HepG2 (cell line): ENCODE measurements around the gene CDK10. TPM values are rescaled to one million over a fixed set of nuclear protein-coding genes. Genes with fewer than 3 reads are reported as not detected.

Experiments used
- ATAC-seq: fragments of 200-7000 bp; cut with Tn5 transposase; 3 replicates; pipeline ENCODE4 v1.9.1; 2020; ENCODE audit warnings: mild to moderate bottlenecking, moderate library complexity
- BruUV-seq: library from RNA; stranded (reverse); fragments of 400-500 nt; replicated peaks from 2 replicates; lab custom pipeline; 2021; lab: Mats Ljungman, UMichigan
- CTCF ChIA-PET: fragments of 300-600 bp; formaldehyde crosslinking; extraction: SDS; loops from one replicate; lab custom pipeline; 2021; ENCODE audit warnings: low total read pairs, inconsistent platforms, low intra/inter-chr PET ratio; lab: Yijun Ruan, JAX
- POLR2A ChIA-PET: fragments of 350-600 bp; sonication (Branson Sonifier 250); formaldehyde crosslinking; loops from one replicate; lab custom pipeline; 2020; ENCODE audit warnings: antibody characterized with exemption, inconsistent platforms; lab: Yijun Ruan, JAX
- DNase-seq: peaks from one replicate; pipeline ENCODE4 v3.0.0-alpha.2; 2015; ENCODE audit warnings: low spot score
- FAIRE-seq: peaks from 3 replicates; lab custom pipeline; 2011; peaks lifted over from hg19 to GRCh38; lab: Jason Lieb, UNC
- H2AFZ ChIP-seq: one replicate; pipeline ENCODE4 v1.6.1; 2011; ENCODE audit warnings: low read length, inconsistent platforms
- H3K27ac ChIP-seq: fragments of 300-600 bp; 3 replicates; pipeline ENCODE4 v1.8.0; 2011; ENCODE audit warnings: mixed run types, mild to moderate bottlenecking, mixed read lengths, low read length, inconsistent platforms; ENCODE audit not compliant: insufficient read depth; ENCODE audit errors: extremely low read length
- H3K27me3 ChIP-seq, 2 experiments: fragments of 200-600 bp in 1 of 2; 2 replicates in 1 of 2; 3 replicates in 1 of 2; pipeline versions ENCODE4 v1.6.0 to v1.8.0; 2011; ENCODE audit warnings: low read length in 2 of 2, mild to moderate bottlenecking in 2 of 2, moderate library complexity in 2 of 2, inconsistent platforms in 1 of 2; ENCODE audit not compliant: insufficient read depth in 2 of 2, control insufficient read depth in 1 of 2
- H3K36me3 ChIP-seq, 2 experiments: fragments of 200-600 bp in 1 of 2; replicated peaks in 1 of 2; 2 replicates in 1 of 2; 3 replicates in 1 of 2; pipeline versions ENCODE4 v1.5.1 to v1.8.0; 2011; ENCODE audit warnings: low read length in 2 of 2, inconsistent platforms in 1 of 2; ENCODE audit not compliant: insufficient read depth in 2 of 2, control insufficient read depth in 1 of 2
- H3K4me1 ChIP-seq: 2 replicates; pipeline ENCODE4 v1.5.1; 2012; ENCODE audit warnings: low read length, inconsistent platforms; ENCODE audit not compliant: insufficient read depth
- H3K4me2 ChIP-seq: 2 replicates; pipeline ENCODE4 v1.6.0; 2011; ENCODE audit warnings: low read depth, low read length, inconsistent platforms
- H3K4me3 ChIP-seq, 3 experiments: fragments of 200-600 bp in 1 of 3; sonication (generic), shearing (Covaris generic) in 1 of 3; replicated peaks in 1 of 3; 2 replicates each; pipeline ENCODE4 v1.5.1; 2011 to 2016; ENCODE audit warnings: low read length in 3 of 3, inconsistent platforms in 2 of 3, low read depth in 2 of 3, mild to moderate bottlenecking in 2 of 3, control low read depth in 1 of 3, mixed read lengths in 1 of 3; ENCODE audit not compliant: insufficient read depth in 1 of 3
- H3K79me2 ChIP-seq: one replicate; pipeline ENCODE4 v1.6.1; 2011; ENCODE audit warnings: low read length, inconsistent platforms; ENCODE audit not compliant: insufficient read depth
- H3K9ac ChIP-seq: 2 replicates; pipeline ENCODE4 v1.6.0; 2011; ENCODE audit warnings: mild to moderate bottlenecking, low read depth, low read length, inconsistent platforms; ENCODE audit not compliant: insufficient read depth
- H3K9me3 ChIP-seq: 2 replicates; pipeline ENCODE4 v1.5.1; 2012; ENCODE audit warnings: mild to moderate bottlenecking, low read length
- H4K20me1 ChIP-seq: 2 replicates; pipeline ENCODE4 v1.6.0; 2011; ENCODE audit warnings: inconsistent platforms, mild to moderate bottlenecking, low read length, moderate library complexity; ENCODE audit not compliant: insufficient read depth
- ADNP ChIP-seq: sonication (generic); formaldehyde crosslinking; IDR thresholded peaks from 2 replicates; pipeline ENCODE4 v1.4.0; 2020; ENCODE audit warnings: missing genetic modification reagents
- DZIP1 ChIP-seq: sonication (generic); formaldehyde crosslinking; IDR thresholded peaks from 2 replicates; pipeline ENCODE4 v1.5.0; 2020; ENCODE audit warnings: mild to moderate bottlenecking, missing genetic modification reagents
- E2F2 ChIP-seq: sonication (generic); formaldehyde crosslinking; IDR thresholded peaks from 2 replicates; pipeline ENCODE4 v1.4.0; 2020; ENCODE audit warnings: missing genetic modification reagents, borderline replicate concordance
- FOXP1 ChIP-seq, 2 experiments: fragments of 450-650 bp in 1 of 2; IDR thresholded peaks; 2 replicates each; pipeline ENCODE4 v1.6.1; 2017 to 2018; ENCODE audit warnings: antibody characterized with exemption in 1 of 2
- GABPA ChIP-seq, 2 experiments: IDR thresholded peaks; 2 replicates each; pipeline ENCODE4 v1.6.1; 2011 to 2016; ENCODE audit warnings: low read depth in 2 of 2, low read length in 1 of 2, missing biosample characterization in 1 of 2, missing genetic modification characterization in 1 of 2
- MLLT10 ChIP-seq: sonication (generic); formaldehyde crosslinking; IDR thresholded peaks from 2 replicates; pipeline ENCODE4 v1.4.0; 2020; ENCODE audit warnings: missing genetic modification reagents
- NCOA1 ChIP-seq: sonication (generic); formaldehyde crosslinking; IDR thresholded peaks from 2 replicates; pipeline ENCODE4 v1.9.0; 2021; ENCODE audit warnings: missing genetic modification reagents
- RBM39 ChIP-seq: fragments of 200-400 bp; formaldehyde crosslinking; IDR thresholded peaks from one replicate; pipeline ENCODE4 v1.6.1; 2018; ENCODE audit warnings: antibody characterized with exemption, mild to moderate bottlenecking, low read depth, low read length; ENCODE audit not compliant: poor library complexity, severe bottlenecking
- TIGD3 ChIP-seq: sonication (generic); formaldehyde crosslinking; IDR thresholded peaks from 2 replicates; pipeline ENCODE4 v1.5.1; 2020; ENCODE audit warnings: mild to moderate bottlenecking, missing genetic modification reagents, borderline replicate concordance
- YY1 ChIP-seq: IDR thresholded peaks from 2 replicates; pipeline ENCODE4 v1.6.1; 2011; ENCODE audit warnings: low read length, low read depth, moderate library complexity, mild to moderate bottlenecking; ENCODE audit not compliant: insufficient read depth, insufficient replicate concordance
- ZBTB1 ChIP-seq: sonication (generic); formaldehyde crosslinking; IDR thresholded peaks from 2 replicates; pipeline ENCODE4 v1.4.0; 2020; ENCODE audit warnings: missing genetic modification reagents, borderline replicate concordance
- ZGPAT ChIP-seq: IDR thresholded peaks from 2 replicates; pipeline ENCODE4 v1.6.1; 2016; ENCODE audit warnings: mild to moderate bottlenecking
- ZNF343 ChIP-seq: sonication (generic); formaldehyde crosslinking; IDR thresholded peaks from 2 replicates; pipeline ENCODE4 v1.4.0; 2020; ENCODE audit warnings: mild to moderate bottlenecking, missing genetic modification reagents
- ZNF580 ChIP-seq: IDR thresholded peaks from 2 replicates; pipeline ENCODE4 v1.6.1; 2016; ENCODE audit warnings: low read depth, borderline replicate concordance
- ZNF703 ChIP-seq: sonication (generic); formaldehyde crosslinking; IDR thresholded peaks from 2 replicates; pipeline ENCODE4 v1.5.1; 2020; ENCODE audit warnings: missing genetic modification reagents, mild to moderate bottlenecking, moderate library complexity, borderline replicate concordance
- WGBS: methylation state at CpG from one replicate; pipeline ENCODE4 v1.1.6; 2017; ENCODE audit warnings: low lambda C conversion rate; 5-methylcytosine and 5-hydroxymethylcytosine counted together
- in situ Hi-C: cut with HindIII; loops from 2 replicates; pipeline ENCODE4 v1.10.0; 2017; ENCODE audit warnings: low pct_unique_long_range_greater_than_20kb; ENCODE audit not compliant: extremely low pct_ligation_motif_present
- intact Hi-C: fragments of 100-400 bp; cut with micrococcal nuclease; formaldehyde crosslinking; loops from one replicate; pipeline ENCODE4 v1.10.0; 2022; ENCODE audit not compliant: unreplicated experiment
- polyA plus RNA-seq, 8 experiments: library from polyadenylated mRNA; depleted of rRNA in 3 of 8; stranded (reverse) in 7 of 8; unstranded in 1 of 8; fragments of >200 nt; fragmentation: Illumina TruSeq in 4 of 8; extraction: Trizol in 4 of 8; gene quantifications; 2 replicates each; pipeline versions ENCODE4 v1.2.1 to v1.2.3, GENCODE V29; 2011 to 2016; ENCODE audit warnings: low read depth in 4 of 8, missing spikeins in 1 of 8, mixed read lengths in 1 of 8; ENCODE audit not compliant: insufficient read depth in 1 of 8
- total RNA-seq, 5 experiments: library from RNA; depleted of rRNA; stranded (reverse); fragments of >200 nt; fragmentation: Illumina TruSeq; extraction: Trizol; gene quantifications; 2 replicates each; pipeline ENCODE4 v1.2.3, GENCODE V29; 2016; ENCODE audit warnings: low read depth in 1 of 5

CDK10 gene
- total and polyA plus RNA-seq, 2 of the 13 experiments (the other 11 are each of a cell fraction or from before 2014, with no cell fraction given) = 2.5 to 3.9 TPM

GRCh38 chr16:89693931-89694783 lies 7.7 kb downstream of the CDK10 start:
- peak overlapping the region in 2 of 3 experiments; percentile 17 to 18; a peak in 3 of 6 replicates for H3K4me3 ChIP-seq
- 66% methylated on average over 16 of the region's 32 CpGs for WGBS
- peak overlapping the region; percentile 29; the same call in 1 of the 2 replicates for H3K9ac ChIP-seq
- peaks cover 5 to 12% of the 10 kb centered on the region in 2 experiments; a peak in 2 of 5 replicates for H3K36me3 ChIP-seq
- ChIA-PET CTCF (no interaction called here), POLR2A (interaction anchor here (0.7 to 1.8 kb wide), 5 partner anchors 9 to 225 kb away, joined by 3 to 8 read pairs (median 5); partner anchors contain the start of genes MC1R and TCF25)
- no peaks in the 10 kb centered on the region for H3K27me3 ChIP-seq
- peak; percentile 32 for DNase-seq
- FAIRE-seq = peak; percentile 43
- peaks cover 71% of the 10 kb centered on the region for H3K4me1 ChIP-seq
- no peaks in the 10 kb centered on the region for H4K20me1 ChIP-seq
- peak overlapping the region; percentile 30 for H3K27ac ChIP-seq
- BruUV-seq = no TSS peak
- H3K9me3 ChIP-seq = no peaks in the 10 kb centered on the region
- no peak overlapping the region for H2AFZ ChIP-seq
- H3K79me2 ChIP-seq = peaks cover under 1% of the 10 kb centered on the region
- in situ Hi-C loops (no loop called here), intact Hi-C loops (no loop called here)
- peak overlapping the region; percentile 56 for H3K4me2 ChIP-seq
- peak; percentile 49 for ATAC-seq
- TF ChIP-seq RBM39 = no peak
- no peak for TF ChIP-seq YY1
- TF ChIP-seq ZNF343 (CRISPR knock-in tag) = peak; percentile 56; the same call in 1 of the 2 replicates
- TF ChIP-seq ADNP (CRISPR knock-in tag) = no peak
- no peak for TF ChIP-seq NCOA1
- no peak for TF ChIP-seq ZNF703 (CRISPR knock-in tag)
- TF ChIP-seq ZGPAT (CRISPR knock-in tag) = peak; percentile 24; the same call in 1 of the 2 replicates
- no peak for TF ChIP-seq E2F2
- no peak for TF ChIP-seq TIGD3 (CRISPR knock-in tag)
- TF ChIP-seq DZIP1 (CRISPR knock-in tag) = 0 out of 2 replicates have a peak, but pooled peaks have one; percentile 6
- TF ChIP-seq MLLT10 (CRISPR knock-in tag) = no peak
- TF ChIP-seq ZNF580 (CRISPR knock-in tag) = no peak
- 0 out of 2 replicates have a peak, but pooled peaks have one; percentile 66 for TF ChIP-seq ZBTB1 (CRISPR knock-in tag)
- no peak for TF ChIP-seq FOXP1 (IDR thresholded peaks at IDR 0.05)
- TF ChIP-seq FOXP1 (CRISPR knock-in tag; IDR thresholded peaks at IDR 0.05) = no peak
- no peak for TF ChIP-seq GABPA (IDR thresholded peaks at IDR 0.05; ENCODE audit: low read depth, low read length)
- no peak for TF ChIP-seq GABPA (CRISPR knock-in tag; IDR thresholded peaks at IDR 0.05; ENCODE audit: low read depth)
